ENCODE results near the gene PMEL.

DNA sequence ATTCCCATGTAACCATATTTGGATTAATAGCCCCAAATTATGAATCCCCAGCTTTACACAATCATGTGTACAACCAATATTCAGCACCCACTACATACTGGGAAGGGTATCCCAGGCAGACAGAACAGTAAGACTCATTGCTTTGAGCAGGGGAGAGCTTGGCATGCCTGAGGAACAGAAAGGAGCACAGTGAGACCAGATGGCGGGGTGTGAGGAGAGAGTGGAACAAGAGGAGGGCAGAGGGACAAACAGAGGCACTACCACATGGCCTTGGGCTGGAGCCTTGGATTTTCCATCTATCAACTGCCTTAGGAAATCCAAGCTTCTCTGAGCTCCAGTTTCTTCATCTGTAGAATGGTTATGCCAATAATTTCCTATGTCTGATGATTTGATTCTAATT, 31.1 kb downstream of the PMEL start:
- TF ChIP-seq, protein P1, sequence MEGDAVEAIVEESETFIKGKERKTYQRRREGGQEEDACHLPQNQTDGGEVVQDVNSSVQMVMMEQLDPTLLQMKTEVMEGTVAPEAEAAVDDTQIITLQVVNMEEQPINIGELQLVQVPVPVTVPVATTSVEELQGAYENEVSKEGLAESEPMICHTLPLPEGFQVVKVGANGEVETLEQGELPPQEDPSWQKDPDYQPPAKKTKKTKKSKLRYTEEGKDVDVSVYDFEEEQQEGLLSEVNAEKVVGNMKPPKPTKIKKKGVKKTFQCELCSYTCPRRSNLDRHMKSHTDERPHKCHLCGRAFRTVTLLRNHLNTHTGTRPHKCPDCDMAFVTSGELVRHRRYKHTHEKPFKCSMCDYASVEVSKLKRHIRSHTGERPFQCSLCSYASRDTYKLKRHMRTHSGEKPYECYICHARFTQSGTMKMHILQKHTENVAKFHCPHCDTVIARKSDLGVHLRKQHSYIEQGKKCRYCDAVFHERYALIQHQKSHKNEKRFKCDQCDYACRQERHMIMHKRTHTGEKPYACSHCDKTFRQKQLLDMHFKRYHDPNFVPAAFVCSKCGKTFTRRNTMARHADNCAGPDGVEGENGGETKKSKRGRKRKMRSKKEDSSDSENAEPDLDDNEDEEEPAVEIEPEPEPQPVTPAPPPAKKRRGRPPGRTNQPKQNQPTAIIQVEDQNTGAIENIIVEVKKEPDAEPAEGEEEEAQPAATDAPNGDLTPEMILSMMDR (IDR thresholded peaks at IDR 0.05) = no peak
- TF ChIP-seq EZH2 (IDR thresholded peaks at IDR 0.05; ENCODE audit: borderline replicate concordance, insufficient read depth, low read depth, low read length, poor library complexity, severe bottlenecking) = no peak
